Measurements from ENCODE around the gene JMY. TPM values are rescaled to one million over a fixed set of nuclear protein-coding genes. Genes with fewer than 3 reads are reported as not detected.

The JMY gene
- total RNA-seq, 1 donor, result 30.8 TPM

DNA sequence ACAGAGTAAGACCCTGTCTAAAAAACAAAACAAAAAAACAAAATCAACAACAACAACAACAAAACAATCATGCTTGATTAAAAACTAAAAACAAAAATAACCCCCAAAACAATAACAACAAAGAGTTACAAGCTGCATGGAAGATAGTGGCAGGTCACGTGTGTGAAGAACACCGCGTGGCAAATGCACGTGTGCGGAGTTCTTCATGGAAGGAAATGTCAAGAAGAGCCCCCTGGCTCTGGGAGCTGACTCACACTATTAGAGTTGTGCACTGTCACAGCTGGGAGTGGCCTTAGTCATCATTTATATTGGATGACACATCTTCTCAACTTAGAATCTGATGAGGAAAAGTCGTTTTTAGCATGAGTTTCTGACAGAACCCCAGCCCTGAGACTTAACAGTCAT, 110.5 kb downstream of the JMY start:
- no peak overlapping the region for H3K4me3 ChIP-seq (ENCODE audit: insufficient read depth, low read length)
- no peak overlapping the region for H3K27ac ChIP-seq (ENCODE audit: low read depth, low read length)
- no peaks in the 10 kb centered on the region for H3K79me2 ChIP-seq (ENCODE audit: insufficient read depth, low read length)
- H4K20me1 ChIP-seq (ENCODE audit: insufficient read depth, low read length), result no peaks in the 10 kb centered on the region
- no peaks in the 10 kb centered on the region for H3K36me3 ChIP-seq (ENCODE audit: insufficient read depth, low read length)
- DNase-seq (ENCODE audit: insufficient read length, low spot score, missing footprints), result no peak
- H3K4me2 ChIP-seq (ENCODE audit: insufficient read depth, low read length), result no peak overlapping the region
- no peak overlapping the region for H2AFZ ChIP-seq (ENCODE audit: low read length)
- TF ChIP-seq, protein P1, sequence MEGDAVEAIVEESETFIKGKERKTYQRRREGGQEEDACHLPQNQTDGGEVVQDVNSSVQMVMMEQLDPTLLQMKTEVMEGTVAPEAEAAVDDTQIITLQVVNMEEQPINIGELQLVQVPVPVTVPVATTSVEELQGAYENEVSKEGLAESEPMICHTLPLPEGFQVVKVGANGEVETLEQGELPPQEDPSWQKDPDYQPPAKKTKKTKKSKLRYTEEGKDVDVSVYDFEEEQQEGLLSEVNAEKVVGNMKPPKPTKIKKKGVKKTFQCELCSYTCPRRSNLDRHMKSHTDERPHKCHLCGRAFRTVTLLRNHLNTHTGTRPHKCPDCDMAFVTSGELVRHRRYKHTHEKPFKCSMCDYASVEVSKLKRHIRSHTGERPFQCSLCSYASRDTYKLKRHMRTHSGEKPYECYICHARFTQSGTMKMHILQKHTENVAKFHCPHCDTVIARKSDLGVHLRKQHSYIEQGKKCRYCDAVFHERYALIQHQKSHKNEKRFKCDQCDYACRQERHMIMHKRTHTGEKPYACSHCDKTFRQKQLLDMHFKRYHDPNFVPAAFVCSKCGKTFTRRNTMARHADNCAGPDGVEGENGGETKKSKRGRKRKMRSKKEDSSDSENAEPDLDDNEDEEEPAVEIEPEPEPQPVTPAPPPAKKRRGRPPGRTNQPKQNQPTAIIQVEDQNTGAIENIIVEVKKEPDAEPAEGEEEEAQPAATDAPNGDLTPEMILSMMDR (IDR thresholded peaks at IDR 0.05; ENCODE audit: extremely low read depth, low read depth, low read length), result no peak
- H3K4me1 ChIP-seq (ENCODE audit: insufficient read depth, low read length), result peaks cover 4% of the 10 kb centered on the region
- H3K27me3 ChIP-seq (ENCODE audit: insufficient read depth, low read length), result no peaks in the 10 kb centered on the region
- no peaks in the 10 kb centered on the region for H3K9me3 ChIP-seq (ENCODE audit: low read depth, low read length)

DNA sequence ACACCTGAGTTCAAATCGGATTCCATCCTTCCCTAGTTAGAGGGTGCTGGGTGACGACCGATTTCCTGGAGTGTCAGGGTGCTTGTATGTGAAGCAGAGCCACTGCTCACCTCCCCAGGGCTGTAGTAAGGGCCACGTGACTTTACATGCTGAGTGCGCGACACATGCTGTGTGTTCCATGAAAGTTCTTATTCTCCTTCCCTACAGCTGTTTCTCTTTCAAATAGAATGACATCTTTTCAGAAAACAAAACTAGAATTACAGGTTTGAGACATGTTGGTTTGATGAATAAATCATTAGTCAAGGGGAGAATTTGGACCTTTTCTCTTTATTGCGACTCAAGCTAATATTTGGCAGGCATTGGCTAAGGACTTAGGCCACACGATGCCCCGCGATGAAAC, 113.1 kb downstream of the JMY start:
- H3K27ac ChIP-seq (ENCODE audit: low read depth, low read length), result no peak overlapping the region
- H3K4me3 ChIP-seq (ENCODE audit: insufficient read depth, low read length), result no peak overlapping the region
- no peak overlapping the region for H3K4me2 ChIP-seq (ENCODE audit: insufficient read depth, low read length)
- H3K27me3 ChIP-seq (ENCODE audit: insufficient read depth, low read length), result no peaks in the 10 kb centered on the region
- no peaks in the 10 kb centered on the region for H4K20me1 ChIP-seq (ENCODE audit: insufficient read depth, low read length)
- H3K9me3 ChIP-seq (ENCODE audit: low read depth, low read length), result no peaks in the 10 kb centered on the region
- TF ChIP-seq, protein P1 (IDR thresholded peaks at IDR 0.05; ENCODE audit: extremely low read depth, low read depth, low read length), result no peak
- no peaks in the 10 kb centered on the region for H3K36me3 ChIP-seq (ENCODE audit: insufficient read depth, low read length)
- H3K79me2 ChIP-seq (ENCODE audit: insufficient read depth, low read length), result no peaks in the 10 kb centered on the region
- peaks cover 4% of the 10 kb centered on the region for H3K4me1 ChIP-seq (ENCODE audit: insufficient read depth, low read length)
- no peak overlapping the region for H2AFZ ChIP-seq (ENCODE audit: low read length)
- DNase-seq (ENCODE audit: insufficient read length, low spot score, missing footprints), result no peak

DNA sequence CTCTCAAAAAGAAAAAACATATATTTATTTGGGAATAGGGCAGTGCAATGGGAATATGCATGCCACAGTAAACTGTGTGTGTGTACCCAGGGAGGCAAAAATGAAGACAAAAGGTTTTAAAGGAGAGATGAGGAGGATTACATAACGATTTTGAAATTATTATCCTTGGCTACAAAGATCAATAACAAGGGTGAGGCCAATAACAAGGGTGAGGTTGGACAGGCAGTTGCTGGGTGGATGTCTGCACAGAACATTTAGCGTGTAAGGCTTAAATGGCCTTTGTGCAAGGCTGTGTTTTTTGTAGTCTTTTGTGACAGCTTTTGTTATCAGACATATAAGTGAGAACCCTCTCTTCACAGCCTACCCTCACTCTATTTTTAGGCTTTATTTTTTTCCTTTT, 114.0 kb downstream of the JMY start:
- no peaks in the 10 kb centered on the region for H4K20me1 ChIP-seq (ENCODE audit: insufficient read depth, low read length)
- TF ChIP-seq, protein P1 (IDR thresholded peaks at IDR 0.05; ENCODE audit: extremely low read depth, low read depth, low read length), result no peak
- no peak for DNase-seq (ENCODE audit: insufficient read length, low spot score, missing footprints)
- H3K4me1 ChIP-seq (ENCODE audit: insufficient read depth, low read length), result peaks cover 4% of the 10 kb centered on the region
- H3K27me3 ChIP-seq (ENCODE audit: insufficient read depth, low read length), result no peaks in the 10 kb centered on the region
- H3K79me2 ChIP-seq (ENCODE audit: insufficient read depth, low read length), result no peaks in the 10 kb centered on the region
- H3K27ac ChIP-seq (ENCODE audit: low read depth, low read length), result no peak overlapping the region
- H3K9me3 ChIP-seq (ENCODE audit: low read depth, low read length), result no peaks in the 10 kb centered on the region
- H3K36me3 ChIP-seq (ENCODE audit: insufficient read depth, low read length), result no peaks in the 10 kb centered on the region
- H3K4me3 ChIP-seq (ENCODE audit: insufficient read depth, low read length), result no peak overlapping the region
- no peak overlapping the region for H3K4me2 ChIP-seq (ENCODE audit: insufficient read depth, low read length)
- no peak overlapping the region for H2AFZ ChIP-seq (ENCODE audit: low read length)

DNA sequence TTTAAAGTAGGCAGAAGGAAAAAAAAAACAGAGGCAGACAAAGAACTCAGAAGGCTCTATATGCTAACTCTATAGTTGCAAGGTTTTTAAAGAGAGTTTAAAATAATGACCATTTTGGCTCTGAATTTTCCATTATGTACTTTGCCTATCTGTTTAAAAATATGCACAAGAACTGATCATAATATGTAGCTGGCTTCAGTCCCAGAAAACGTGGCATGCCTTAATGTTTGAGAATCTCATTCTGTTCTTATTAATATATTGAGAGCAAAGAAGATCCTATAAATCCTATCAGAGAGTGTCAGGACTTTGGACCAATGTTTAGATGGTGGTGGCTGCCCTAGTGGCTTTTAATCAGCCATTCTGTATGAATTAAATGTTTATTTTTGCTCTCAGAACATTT, 121.5 kb downstream of the JMY start:
- DNase-seq (ENCODE audit: insufficient read length, low spot score, missing footprints), result no peak
- TF ChIP-seq, protein P1 (IDR thresholded peaks at IDR 0.05; ENCODE audit: extremely low read depth, low read depth, low read length), result no peak
- no peak overlapping the region for H2AFZ ChIP-seq (ENCODE audit: low read length)
- peaks cover 3% of the 10 kb centered on the region for H3K4me1 ChIP-seq (ENCODE audit: insufficient read depth, low read length)
- H3K36me3 ChIP-seq (ENCODE audit: insufficient read depth, low read length), result no peaks in the 10 kb centered on the region
- no peak overlapping the region for H3K4me3 ChIP-seq (ENCODE audit: insufficient read depth, low read length)
- H3K27me3 ChIP-seq (ENCODE audit: insufficient read depth, low read length), result no peaks in the 10 kb centered on the region
- H4K20me1 ChIP-seq (ENCODE audit: insufficient read depth, low read length), result no peaks in the 10 kb centered on the region
- no peak overlapping the region for H3K27ac ChIP-seq (ENCODE audit: low read depth, low read length)
- no peaks in the 10 kb centered on the region for H3K9me3 ChIP-seq (ENCODE audit: low read depth, low read length)
- no peak overlapping the region for H3K4me2 ChIP-seq (ENCODE audit: insufficient read depth, low read length)
- H3K79me2 ChIP-seq (ENCODE audit: insufficient read depth, low read length), result no peaks in the 10 kb centered on the region

Small RNA genes lying within 50 kb of the gene (small RNA-seq; reads per million reads assigned to genes)
- gene AC016559.1 (not detected), gene RF00425 (not detected)

Other genes starting within 250 kb of the JMY start
- gene DMGDH, start 166.5 kb upstream of the JMY start, total RNA-seq, result 7.2 and 9.7 TPM in 2 replicates
- 8.3 and 12.1 TPM in 2 replicates for gene BHMT2, start 166.4 kb upstream of the JMY start, total RNA-seq
- not detected in 2 replicates for gene BHMT, start 124.3 kb upstream of the JMY start, total RNA-seq